NCI-H526 treated with DMSO at 0.1 percent for 48 hours (cell line): ENCODE data around the gene SERP1.
A peak's percentile ranks its signal among the peaks of the same experiment; 100 is the strongest.
"Not testable (repeated sequence)": the region's sequence is repeated elsewhere in the genome, so short reads cannot be mapped to it uniquely, and the experiment has no call there.

ENCODE experiments used
- DNase-seq: peaks from one replicate; lab custom pipeline; 2025; lab: John Stamatoyannopoulos, UW

Gene SERP1

GRCh38 chr3:150538324-150539208, 7.7 kb downstream of the SERP1 start:
- DNase-seq, result no peak

- DNase-seq, result no peak
Measured at GRCh38 chr3:150535204-150535603, 11.1 kb downstream of the SERP1 start.

- DNase-seq, result no peak
Measured at GRCh38 chr3:150531775-150532174, 14.5 kb downstream of the SERP1 start.

GRCh38 chr3:150528354-150528797, 17.9 kb downstream of the SERP1 start:
- DNase-seq, result peak; percentile 26

- DNase-seq, result no peak
Measured at GRCh38 chr3:150527464-150528255, 18.6 kb downstream of the SERP1 start.

- no peak for DNase-seq
Measured at GRCh38 chr3:150523538-150523937, 22.8 kb downstream of the SERP1 start.

GRCh38 chr3:150521463-150521862, 24.8 kb downstream of the SERP1 start:
- DNase-seq, result no peak

GRCh38 chr3:150520408-150520807, 25.9 kb downstream of the SERP1 start:
- DNase-seq, result no peak

- DNase-seq, result no peak
Measured at GRCh38 chr3:150519026-150519425, 27.3 kb downstream of the SERP1 start.

GRCh38 chr3:150515210-150515609, 31.1 kb downstream of the SERP1 start:
- no peak for DNase-seq

- peak; percentile 87 for DNase-seq
Measured at GRCh38 chr3:150511122-150511821, 35.0 kb downstream of the SERP1 start.

- DNase-seq, result no peak
Measured at GRCh38 chr3:150509780-150510179, 36.5 kb downstream of the SERP1 start.

- DNase-seq, result no peak
Measured at GRCh38 chr3:150508401-150508800, 37.9 kb downstream of the SERP1 start.

GRCh38 chr3:150504483-150504882, 41.8 kb downstream of the SERP1 start:
- DNase-seq, result no peak

GRCh38 chr3:150503402-150504099, 42.7 kb downstream of the SERP1 start:
- no peak for DNase-seq

- DNase-seq, result not testable (repeated sequence)
Measured at GRCh38 chr3:150500960-150501359, 45.3 kb downstream of the SERP1 start.

- no peak for DNase-seq
Measured at GRCh38 chr3:150497956-150498355, 48.3 kb downstream of the SERP1 start.

GRCh38 chr3:150495563-150496168, 50.6 kb downstream of the SERP1 start:
- DNase-seq, result peak; percentile 41

- no peak for DNase-seq
Measured at GRCh38 chr3:150495149-150495548, 51.1 kb downstream of the SERP1 start.

GRCh38 chr3:150494411-150494977, 51.8 kb downstream of the SERP1 start:
- DNase-seq, result no peak
